Activated T-cell treated with anti-CD3 and anti-CD28 coated beads for 4 hours (primary cell): ENCODE results near the gene CCDC9.

Source experiments
- DNase-seq: peaks from one replicate; pipeline ENCODE4 v3.0.0-alpha.2; 2020

Gene CCDC9

GRCh38 chr19:47302249-47302648 is 45.9 kb downstream of the CCDC9 start:
- no peak for DNase-seq

GRCh38 chr19:47303966-47304365 is 47.6 kb downstream of the CCDC9 start:
- DNase-seq, result no peak

GRCh38 chr19:47305309-47305751 is 49.0 kb downstream of the CCDC9 start:
- DNase-seq, result peak; percentile 42

- no peak for DNase-seq
Measured at GRCh38 chr19:47306303-47306702, 50.0 kb downstream of the CCDC9 start.

GRCh38 chr19:47309038-47309437 is 52.7 kb downstream of the CCDC9 start:
- no peak for DNase-seq

GRCh38 chr19:47309608-47310007 is 53.3 kb downstream of the CCDC9 start, which contains the start of gene C5AR1:
Gene C5AR1, plus strand, starts transcription at chr19:47309861. Its CDS starts 35 bp downstream, at chr19:47309896.
- DNase-seq, result no peak

- no peak for DNase-seq
Measured at GRCh38 chr19:47310323-47310722, 54.0 kb downstream of the CCDC9 start.

GRCh38 chr19:47310819-47311218 is 54.5 kb downstream of the CCDC9 start:
- no peak for DNase-seq

GRCh38 chr19:47312366-47313006 is 56.2 kb downstream of the CCDC9 start:
- DNase-seq, result no peak

- no peak for DNase-seq
Measured at GRCh38 chr19:47313754-47314295, 57.5 kb downstream of the CCDC9 start.

- no peak for DNase-seq
Measured at GRCh38 chr19:47315125-47315821, 58.9 kb downstream of the CCDC9 start.

GRCh38 chr19:47316513-47316912 is 60.2 kb downstream of the CCDC9 start:
- no peak for DNase-seq

GRCh38 chr19:47319923-47320871 is 63.9 kb downstream of the CCDC9 start:
- no peak for DNase-seq
